Measurements from ENCODE around the gene PCDHB16.
"Not testable (repeated sequence)": the region's sequence is repeated elsewhere in the genome, so short reads cannot be mapped to it uniquely, and the experiment has no call there.

The PCDHB16 gene

GRCh38 chr5:141184117-141184855 lies 2.1 kb downstream of the PCDHB16 start:
- DNase-seq, result not testable (repeated sequence)

DNA sequence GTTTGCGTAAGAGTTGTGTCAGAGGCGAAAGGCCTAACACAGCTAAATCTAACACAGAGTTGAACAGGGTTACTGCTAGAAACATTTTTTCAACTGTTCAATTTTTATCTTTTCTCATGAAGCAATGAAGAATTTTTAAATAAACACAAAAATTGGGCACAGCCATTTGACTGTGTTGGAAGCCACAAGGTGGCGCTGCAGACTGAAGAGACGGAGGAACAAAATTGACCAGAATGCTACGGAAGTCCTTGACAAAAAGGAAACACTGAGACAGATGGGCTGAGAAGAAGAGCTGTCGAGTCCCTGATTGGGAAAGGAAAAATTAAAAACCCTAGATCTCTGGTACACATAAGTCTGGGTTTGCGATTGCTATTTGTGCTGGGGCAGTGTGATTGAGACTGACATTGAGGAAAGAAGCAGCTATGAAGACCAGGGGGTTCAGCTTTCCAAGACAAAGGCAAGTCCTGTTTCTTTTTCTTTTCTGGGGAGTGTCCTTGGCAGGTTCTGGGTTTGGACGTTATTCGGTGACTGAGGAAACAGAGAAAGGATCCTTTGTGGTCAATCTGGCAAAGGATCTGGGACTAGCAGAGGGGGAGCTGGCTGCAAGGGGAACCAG lies 4.8 kb downstream of the PCDHB16 start, which contains the start of gene PCDHB9:
TSS of gene PCDHB9 (plus strand) at position 265 of the 616 bp plus-strand sequence. CDS start at position 423, 158 bp downstream.
- DNase-seq, result no peak

- DNase-seq, result not testable (repeated sequence)
Measured at GRCh38 chr5:141188682-141189081, 6.5 kb downstream of the PCDHB16 start.

DNA sequence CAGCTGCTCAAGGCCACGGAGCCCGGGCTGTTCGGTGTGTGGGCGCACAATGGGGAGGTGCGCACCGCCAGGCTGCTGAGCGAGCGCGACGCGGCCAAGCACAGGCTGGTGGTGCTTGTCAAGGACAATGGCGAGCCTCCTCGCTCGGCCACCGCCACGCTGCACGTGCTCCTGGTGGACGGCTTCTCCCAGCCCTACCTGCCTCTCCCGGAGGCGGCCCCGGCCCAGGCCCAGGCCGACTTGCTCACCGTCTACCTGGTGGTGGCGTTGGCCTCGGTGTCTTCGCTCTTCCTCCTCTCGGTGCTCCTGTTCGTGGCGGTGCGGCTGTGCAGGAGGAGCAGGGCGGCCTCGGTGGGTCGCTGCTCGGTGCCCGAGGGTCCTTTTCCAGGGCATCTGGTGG lies 6.9 kb downstream of the PCDHB16 start:
- not testable (repeated sequence) for DNase-seq

GRCh38 chr5:141192110-141192725 lies 10.0 kb downstream of the PCDHB16 start, which contains the start of gene PCDHB10:
PCDHB10 (plus strand) TSS chr5:141192353; CDS start chr5:141192553, 200 bp downstream.
- DNase-seq, result no peak

- DNase-seq, result not testable (repeated sequence)
Measured at GRCh38 chr5:141194332-141194731, 12.1 kb downstream of the PCDHB16 start.

GRCh38 chr5:141196363-141196762 lies 14.2 kb downstream of the PCDHB16 start:
- no peak for DNase-seq

DNA sequence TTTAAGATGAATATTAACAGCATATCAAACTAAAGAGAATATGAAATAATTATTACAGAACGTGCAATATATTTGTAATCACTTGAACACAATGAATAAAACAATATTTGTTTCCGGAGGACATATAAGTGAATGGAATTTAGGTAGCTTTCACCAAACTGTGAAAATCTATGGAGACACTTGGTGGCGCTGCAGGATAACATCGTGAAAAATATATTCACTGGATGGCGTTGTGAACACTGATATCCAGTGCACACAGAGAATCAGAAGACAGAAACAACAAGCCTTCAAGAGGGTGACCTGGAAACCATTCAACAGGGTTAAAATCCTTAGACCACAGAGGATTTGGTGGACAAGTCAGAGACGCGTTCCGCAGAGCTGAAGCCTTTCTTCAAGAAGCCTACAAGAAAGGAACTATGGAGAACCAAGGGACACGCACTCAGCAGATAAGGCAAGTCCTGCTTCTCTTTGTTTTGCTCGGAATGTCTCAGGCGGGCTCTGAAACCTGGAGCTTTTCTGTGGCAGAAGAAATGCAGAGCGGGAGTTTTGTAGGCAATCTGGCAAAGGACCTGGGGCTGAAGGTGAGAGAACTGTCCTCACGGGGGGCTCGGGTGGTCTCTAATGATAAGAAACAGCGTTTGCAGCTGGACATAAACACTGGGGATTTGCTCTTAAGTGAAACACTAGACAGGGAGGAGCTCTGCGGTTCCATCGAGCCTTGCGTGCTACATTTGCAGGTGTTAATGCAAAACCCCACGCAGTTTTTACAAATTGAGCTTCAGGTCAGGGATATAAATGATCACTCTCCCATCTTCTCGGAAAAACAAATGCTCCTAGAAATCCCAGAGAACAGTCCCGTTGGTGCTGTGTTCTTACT lies 17.4 kb downstream of the PCDHB16 start, which contains the start of gene PCDHB11:
TSS of gene PCDHB11 (plus strand) at position 269 of the 877 bp plus-strand sequence. CDS start at position 417, 148 bp downstream.
- no peak for DNase-seq

DNA sequence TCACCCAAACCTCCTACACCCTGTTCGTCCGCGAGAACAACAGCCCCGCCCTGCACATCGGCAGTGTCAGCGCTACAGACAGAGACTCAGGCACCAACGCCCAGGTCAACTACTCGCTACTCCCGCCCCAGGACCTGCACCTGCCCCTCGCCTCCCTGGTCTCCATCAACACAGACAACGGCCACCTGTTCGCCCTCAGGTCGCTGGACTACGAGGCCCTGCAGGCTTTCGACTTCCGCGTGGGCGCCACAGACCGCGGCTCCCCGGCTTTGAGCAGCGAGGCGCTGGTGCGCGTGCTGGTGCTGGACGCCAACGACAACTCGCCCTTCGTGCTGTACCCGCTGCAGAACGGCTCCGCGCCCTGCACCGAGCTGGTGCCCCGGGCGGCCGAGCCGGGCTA lies 18.9 kb downstream of the PCDHB16 start:
- DNase-seq, result not testable (repeated sequence)

- not testable (repeated sequence) for DNase-seq
Measured at GRCh38 chr5:141201646-141202045, 19.5 kb downstream of the PCDHB16 start.

DNA sequence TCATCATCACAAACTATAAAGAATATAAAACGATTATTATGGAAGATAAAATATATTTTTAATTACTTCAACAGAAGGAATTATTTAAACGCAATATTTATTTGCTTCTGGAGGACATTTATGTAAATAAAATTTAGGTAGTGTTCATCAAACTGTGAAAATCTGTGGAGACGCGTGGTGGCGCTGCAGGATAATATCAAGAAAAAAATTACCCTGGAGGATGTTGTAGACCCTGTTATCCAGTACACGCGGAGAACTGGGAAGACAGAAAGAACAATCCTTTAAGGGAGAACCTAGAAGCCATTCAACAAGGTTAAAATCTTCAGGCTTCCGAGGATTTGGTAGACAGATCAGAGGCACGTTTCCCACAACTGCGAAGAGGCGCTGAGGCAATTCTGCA lies 26.3 kb downstream of the PCDHB16 start, which contains the start of gene PCDHB12:
TSS of gene PCDHB12 (plus strand) at position 242 of the 400 bp plus-strand sequence. CDS start 189 bp downstream, outside the sequence.
- DNase-seq, result no peak

- DNase-seq, result not testable (repeated sequence)
Measured at GRCh38 chr5:141210281-141210680, 28.1 kb downstream of the PCDHB16 start.

DNA sequence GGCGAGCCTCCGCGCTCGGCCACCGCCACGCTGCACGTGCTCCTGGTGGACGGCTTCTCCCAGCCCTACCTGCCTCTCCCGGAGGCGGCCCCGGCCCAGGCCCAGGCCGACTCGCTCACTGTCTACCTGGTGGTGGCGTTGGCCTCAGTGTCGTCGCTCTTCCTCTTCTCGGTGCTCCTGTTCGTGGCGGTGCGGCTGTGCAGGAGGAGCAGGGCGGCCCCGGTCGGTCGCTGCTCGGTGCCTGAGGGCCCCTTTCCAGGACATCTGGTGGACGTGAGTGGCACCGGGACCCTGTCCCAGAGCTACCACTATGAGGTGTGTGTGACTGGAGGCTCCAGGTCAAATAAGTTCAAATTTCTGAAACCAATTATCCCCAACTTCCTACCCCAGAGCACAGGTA lies 28.7 kb downstream of the PCDHB16 start:
- DNase-seq, result not testable (repeated sequence)

GRCh38 chr5:141213656-141214339 lies 31.6 kb downstream of the PCDHB16 start, which contains the start of gene PCDHB13:
PCDHB13 (plus strand) TSS chr5:141213919; CDS start chr5:141214124, 205 bp downstream.
- DNase-seq, result not testable (repeated sequence)

GRCh38 chr5:141214583-141214982 lies 32.4 kb downstream of the PCDHB16 start:
- not testable (repeated sequence) for DNase-seq

DNA sequence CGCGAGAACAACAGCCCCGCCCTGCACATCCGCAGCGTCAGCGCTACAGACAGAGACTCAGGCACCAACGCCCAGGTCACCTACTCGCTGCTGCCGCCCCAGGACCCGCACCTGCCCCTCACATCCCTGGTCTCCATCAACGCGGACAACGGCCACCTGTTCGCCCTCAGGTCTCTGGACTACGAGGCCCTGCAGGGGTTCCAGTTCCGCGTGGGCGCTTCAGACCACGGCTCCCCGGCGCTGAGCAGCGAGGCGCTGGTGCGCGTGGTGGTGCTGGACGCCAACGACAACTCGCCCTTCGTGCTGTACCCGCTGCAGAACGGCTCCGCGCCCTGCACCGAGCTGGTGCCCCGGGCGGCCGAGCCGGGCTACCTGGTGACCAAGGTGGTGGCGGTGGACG lies 33.3 kb downstream of the PCDHB16 start:
- DNase-seq, result not testable (repeated sequence)

- not testable (repeated sequence) for DNase-seq
Measured at GRCh38 chr5:141216035-141216434, 33.8 kb downstream of the PCDHB16 start.

DNA sequence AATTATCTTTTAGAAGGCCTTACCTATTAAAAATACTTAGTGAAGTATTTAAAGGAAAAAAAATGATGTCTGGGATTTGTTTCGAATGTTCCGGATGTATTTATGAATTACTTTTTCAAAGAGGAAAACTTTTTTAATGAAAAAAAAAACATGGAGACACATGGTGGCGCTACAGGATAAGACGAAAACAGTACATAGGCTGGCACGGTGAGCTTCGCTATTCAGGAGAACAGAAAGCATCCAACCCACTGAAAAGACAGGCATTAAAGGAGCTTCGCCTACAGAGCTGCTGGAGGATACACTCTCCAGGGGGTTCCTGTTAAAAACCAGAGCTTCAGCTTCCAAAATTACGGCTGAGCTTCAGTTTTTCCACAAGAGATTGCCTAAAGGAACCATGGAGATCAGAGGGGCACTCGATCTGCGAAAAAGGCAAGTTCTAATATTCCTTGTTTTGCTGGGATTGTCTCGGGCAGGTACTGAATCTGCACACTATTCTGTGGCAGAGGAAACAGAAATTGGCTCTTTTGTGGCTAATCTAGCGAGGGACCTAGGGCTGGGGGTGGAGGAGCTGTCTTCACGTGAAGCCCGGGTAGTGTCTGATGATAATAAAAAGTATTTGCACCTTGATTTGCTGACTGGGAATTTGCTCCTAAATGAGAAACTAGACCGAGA lies 41.1 kb downstream of the PCDHB16 start, which contains the start of gene PCDHB14:
TSS of gene PCDHB14 (plus strand) at position 232 of the 672 bp plus-strand sequence. CDS start at position 395, 163 bp downstream.
- no peak for DNase-seq

GRCh38 chr5:141224844-141225243 lies 42.7 kb downstream of the PCDHB16 start:
- DNase-seq, result not testable (repeated sequence)

DNA sequence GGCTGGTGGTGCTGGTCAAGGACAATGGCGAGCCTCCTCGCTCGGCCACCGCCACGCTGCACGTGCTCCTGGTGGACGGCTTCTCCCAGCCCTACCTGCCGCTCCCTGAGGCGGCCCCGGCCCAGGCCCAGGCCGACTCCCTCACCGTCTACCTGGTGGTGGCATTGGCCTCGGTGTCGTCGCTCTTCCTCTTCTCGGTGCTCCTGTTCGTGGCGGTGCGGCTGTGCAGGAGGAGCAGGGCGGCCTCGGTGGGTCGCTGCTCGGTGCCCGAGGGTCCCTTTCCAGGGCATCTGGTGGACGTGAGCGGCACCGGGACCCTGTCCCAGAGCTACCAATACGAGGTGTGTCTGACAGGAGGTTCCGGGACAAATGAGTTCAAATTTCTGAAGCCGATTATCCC lies 43.2 kb downstream of the PCDHB16 start:
- DNase-seq, result not testable (repeated sequence)

All from activated gamma-delta T cell treated with Interleukin-2 at 50 U/mL for 16 hours (primary cell).